H1 (cell line): ENCODE measurements around the gene AP2A2. TPM values are rescaled to one million over a fixed set of nuclear protein-coding genes. Genes with fewer than 3 reads are reported as not detected.

Source experiments
- GABPA ChIP-seq: IDR thresholded peaks from 2 replicates; pipeline ENCODE4 v1.6.1; 2011; ENCODE audit warnings: mild to moderate bottlenecking, low read length, moderate library complexity, borderline replicate concordance; ENCODE audit not compliant: insufficient read depth
- RXRA ChIP-seq: IDR thresholded peaks from 2 replicates; pipeline ENCODE4 v1.6.1; 2011; ENCODE audit warnings: low read depth, mild to moderate bottlenecking, low read length, moderate library complexity; ENCODE audit not compliant: insufficient read depth
- polyA plus RNA-seq, 7 experiments: library from polyadenylated mRNA; depleted of rRNA in 3 of 7; stranded (reverse) in 5 of 7; unstranded in 2 of 7; fragments of >200 nt in 5 of 7; fragments of 200-250 nt in 2 of 7; gene quantifications; 1 replicate in 5 of 7; 2 replicates in 1 of 7; 4 replicates in 1 of 7; pipeline versions ENCODE4 v1.2.1 to v1.2.3, GENCODE V29; 2011 to 2013; ENCODE audit warnings: missing spikeins in 2 of 7, mixed read lengths in 2 of 7
- total RNA-seq: library from RNA; stranded (reverse); fragmentation: NEBNext Ultra II Directional; extraction: Animal tissue kit (Norgen Biotek cat#: 25700); gene quantifications from 2 replicates; pipeline ENCODE4 v1.2.1, GENCODE V29; 2021

AP2A2 gene
- total and polyA plus RNA-seq, 2 of the 8 experiments (the other 6 are each of a cell fraction or from before 2014, with no cell fraction given), result 50.0 to 65.0 TPM

- TF ChIP-seq GABPA (no peak), RXRA (no peak)
These were observed 102.9 kb downstream of the AP2A2 start (continued) for GRCh38 chr11:1028616-1029015.
